ENCODE measurements around the gene ZNFX1. TPM values are rescaled to one million over a fixed set of nuclear protein-coding genes. Genes with fewer than 3 reads are reported as not detected.
A peak's percentile ranks its signal among the peaks of the same experiment; 100 is the strongest.

Gene ZNFX1
- total and polyA plus RNA-seq, 7 experiments from 2014 or later = 34.5 to 83.7 (median 62.2) TPM

DNA sequence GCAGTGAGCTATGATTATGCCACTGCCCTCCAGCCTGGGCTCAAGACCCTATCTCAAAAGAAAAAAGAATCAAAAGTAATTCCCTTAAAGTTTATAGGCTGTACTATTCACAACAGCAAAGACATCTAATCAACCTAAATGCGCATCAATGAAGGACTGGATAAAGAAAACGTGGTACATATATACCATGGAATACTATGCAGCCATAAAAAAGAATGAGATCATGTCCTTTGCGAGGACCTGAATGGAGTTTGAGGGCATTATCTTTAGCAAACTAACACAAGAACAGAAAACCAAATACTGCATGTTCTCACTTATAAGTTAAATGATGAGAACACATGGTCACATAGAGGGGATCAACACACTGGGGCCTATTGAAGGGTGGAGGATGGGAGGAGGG lies 16.7 kb downstream of the ZNFX1 start:
- Histone ChIP-seq H3K27me3 (ENCODE audit: control insufficient read depth in 2 of 2, insufficient read depth in 2 of 2, low read length in 2 of 2) (no peaks in the 10 kb centered on the region), H3K36me3 (ENCODE audit: control insufficient read depth in 2 of 3, insufficient read depth in 3 of 3, low read length in 3 of 3) (peaks cover 12 to 91% (median 43%) of the 10 kb centered on the region in 3 experiments), H3K4me3 (ENCODE audit: low read length) (no peak overlapping the region), H3K4me1 (ENCODE audit: control insufficient read depth in 2 of 2, insufficient read depth in 2 of 2, low read length in 2 of 2) (no peaks in the 10 kb centered on the region), H3K27ac (ENCODE audit: low read depth, low read length) (no peak overlapping the region), H3K9me3 (ENCODE audit: control insufficient read depth in 2 of 3, low read length in 3 of 3) (no peaks in the 10 kb centered on the region)
- Mint-ChIP-seq H3K27ac (peak overlapping the region in 1 of 9 donors; percentile 38), H3K27me3 (no peaks in the 10 kb centered on the region), H3K9me3 (peaks cover 0 to 5% (median 0%) of the 10 kb centered on the region in 11 donors), H3K36me3 (peaks cover 12 to 58% (median 41%) of the 10 kb centered on the region in 5 donors), H3K4me1 (peaks cover 5 to 27% (median 11%) of the 10 kb centered on the region in 7 donors), H3K4me3 (no peak overlapping the region)
- POLR2A ChIA-PET = no interaction called here
- no peak for DNase-seq
- intact Hi-C loops (cut with micrococcal nuclease) = no loop called here
- no peak for ATAC-seq
- CTCF ChIA-PET = interaction anchor here (1.1 to 1.6 kb wide), 2 partner anchors 9 to 27 kb away, joined by 3 to 4 read pairs; no protein-coding TSS in a partner anchor

GRCh38 chr20:49260218-49260617 lies 17.6 kb downstream of the ZNFX1 start:
- ATAC-seq (no peak), DNase-seq (no peak)
- Histone ChIP-seq H3K4me1 (ENCODE audit: control insufficient read depth in 2 of 2, insufficient read depth in 2 of 2, low read length in 2 of 2) (no peaks in the 10 kb centered on the region), H3K27me3 (ENCODE audit: control insufficient read depth in 2 of 2, insufficient read depth in 2 of 2, low read length in 2 of 2) (no peaks in the 10 kb centered on the region), H3K36me3 (ENCODE audit: control insufficient read depth in 2 of 3, insufficient read depth in 3 of 3, low read length in 3 of 3) (peaks cover 17 to 93% (median 45%) of the 10 kb centered on the region in 3 experiments), H3K9me3 (ENCODE audit: control insufficient read depth in 2 of 3, low read length in 3 of 3) (no peaks in the 10 kb centered on the region), H3K4me3 (ENCODE audit: low read length) (no peak overlapping the region), H3K27ac (ENCODE audit: low read depth, low read length) (no peak overlapping the region)
- Mint-ChIP-seq H3K4me3 (no peak overlapping the region), H3K4me1 (peaks cover 0 to 21% (median 4%) of the 10 kb centered on the region in 7 donors), H3K27me3 (no peaks in the 10 kb centered on the region), H3K27ac (peak overlapping the region in 2 of 9 donors; percentile 2 to 30), H3K36me3 (peaks cover 12 to 62% (median 45%) of the 10 kb centered on the region in 5 donors), H3K9me3 (peaks cover 0 to 5% (median 0%) of the 10 kb centered on the region in 11 donors)
- CTCF ChIA-PET = interaction anchor here (1.1 kb wide), 1 partner anchor 26 kb away, joined by 3 read pairs; no protein-coding TSS in a partner anchor
- intact Hi-C loops (cut with micrococcal nuclease) = no loop called here
- POLR2A ChIA-PET = interaction anchor here (0.6 kb wide), 1 partner anchor 27 kb away, joined by 4 read pairs; no protein-coding TSS in a partner anchor

DNA sequence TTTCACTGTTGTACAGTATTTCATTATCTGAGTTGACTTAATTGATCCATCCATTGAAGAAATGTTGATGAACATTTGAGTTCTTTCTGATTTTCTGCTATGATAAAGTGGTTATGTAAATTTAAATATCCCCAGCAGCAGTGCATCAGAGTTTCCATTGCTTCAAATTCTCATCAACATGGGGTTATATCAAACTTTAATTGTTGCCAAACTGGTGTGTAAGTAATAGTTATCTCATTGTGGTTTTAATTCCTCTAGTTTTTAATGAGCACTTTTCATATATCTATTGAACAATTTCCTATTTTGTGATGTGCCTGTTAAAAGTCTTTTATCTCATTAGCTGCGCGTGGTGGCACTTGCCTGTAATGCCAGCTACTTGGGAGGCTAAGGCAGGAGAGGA lies 18.1 kb downstream of the ZNFX1 start:
- H3K4me3 Mint-ChIP-seq = no peak overlapping the region
- H3K27me3 Mint-ChIP-seq = no peaks in the 10 kb centered on the region
- DNase-seq (no peak), ATAC-seq (no peak)
- H3K4me3 ChIP-seq (ENCODE audit: low read length) = no peak overlapping the region
- H3K27me3 ChIP-seq (ENCODE audit: control insufficient read depth in 2 of 2, insufficient read depth in 2 of 2, low read length in 2 of 2) = no peaks in the 10 kb centered on the region
- no peaks in the 10 kb centered on the region for H3K4me1 ChIP-seq (ENCODE audit: control insufficient read depth in 2 of 2, insufficient read depth in 2 of 2, low read length in 2 of 2)
- ChIA-PET POLR2A (interaction anchor here (0.6 kb wide), 1 partner anchor 27 kb away, joined by 4 read pairs; no protein-coding TSS in a partner anchor), CTCF (no interaction called here)
- H3K9me3 ChIP-seq (ENCODE audit: control insufficient read depth in 2 of 3, low read length in 3 of 3) = no peaks in the 10 kb centered on the region
- no peak overlapping the region for H3K27ac ChIP-seq (ENCODE audit: low read depth, low read length)
- H3K9me3 Mint-ChIP-seq = peaks cover 0 to 5% (median 0%) of the 10 kb centered on the region in 11 donors
- peaks cover 18 to 93% (median 49%) of the 10 kb centered on the region in 3 experiments for H3K36me3 ChIP-seq (ENCODE audit: control insufficient read depth in 2 of 3, insufficient read depth in 3 of 3, low read length in 3 of 3)
- intact Hi-C loops (cut with micrococcal nuclease) = no loop called here
- peaks cover 0 to 17% (median 3%) of the 10 kb centered on the region in 7 donors for H3K4me1 Mint-ChIP-seq
- peak overlapping the region in 1 of 9 donors; percentile 2 for H3K27ac Mint-ChIP-seq
- H3K36me3 Mint-ChIP-seq = peaks cover 12 to 59% (median 44%) of the 10 kb centered on the region in 5 donors

- peak overlapping the region in 1 of 9 donors; percentile 32 for H3K27ac Mint-ChIP-seq
- H3K27me3 Mint-ChIP-seq = no peaks in the 10 kb centered on the region
- peaks cover 0 to 5% (median 0%) of the 10 kb centered on the region in 11 donors for H3K9me3 Mint-ChIP-seq
- H3K36me3 Mint-ChIP-seq = peaks cover 12 to 58% (median 47%) of the 10 kb centered on the region in 5 donors
- H3K27ac ChIP-seq (ENCODE audit: low read depth, low read length) = no peak overlapping the region
- no peak overlapping the region for H3K4me3 ChIP-seq (ENCODE audit: low read length)
- intact Hi-C loops (cut with micrococcal nuclease) = no loop called here
- peaks cover 23 to 93% (median 54%) of the 10 kb centered on the region in 3 experiments for H3K36me3 ChIP-seq (ENCODE audit: control insufficient read depth in 2 of 3, insufficient read depth in 3 of 3, low read length in 3 of 3)
- H3K4me3 Mint-ChIP-seq = no peak overlapping the region
- DNase-seq (no peak), ATAC-seq (no peak)
- H3K4me1 Mint-ChIP-seq = peaks cover 0 to 15% (median 3%) of the 10 kb centered on the region in 7 donors
- CTCF ChIA-PET = interaction anchor here (1.0 kb wide), 1 partner anchor 15 kb away, joined by 6 read pairs; no protein-coding TSS in a partner anchor
- no peaks in the 10 kb centered on the region for H3K27me3 ChIP-seq (ENCODE audit: control insufficient read depth in 2 of 2, insufficient read depth in 2 of 2, low read length in 2 of 2)
- POLR2A ChIA-PET = interaction anchor here (0.7 kb wide), 1 partner anchor 37 kb away, joined by 3 read pairs; no protein-coding TSS in a partner anchor
- H3K4me1 ChIP-seq (ENCODE audit: control insufficient read depth in 2 of 2, insufficient read depth in 2 of 2, low read length in 2 of 2) = no peaks in the 10 kb centered on the region
- H3K9me3 ChIP-seq (ENCODE audit: control insufficient read depth in 2 of 3, low read length in 3 of 3) = no peaks in the 10 kb centered on the region
Observed at GRCh38 chr20:49259284-49259683, 18.6 kb downstream of the ZNFX1 start.

GRCh38 chr20:49256261-49256660 lies 21.6 kb downstream of the ZNFX1 start:
- peaks cover 0 to 3% (median 0%) of the 10 kb centered on the region in 11 donors for H3K9me3 Mint-ChIP-seq
- peaks cover 0 to 10% (median 0%) of the 10 kb centered on the region in 7 donors for H3K4me1 Mint-ChIP-seq
- intact Hi-C loops (cut with micrococcal nuclease) = no loop called here
- Histone ChIP-seq H3K27ac (ENCODE audit: low read depth, low read length) (no peak overlapping the region), H3K9me3 (ENCODE audit: control insufficient read depth in 2 of 3, low read length in 3 of 3) (no peaks in the 10 kb centered on the region), H3K4me1 (ENCODE audit: control insufficient read depth in 2 of 2, insufficient read depth in 2 of 2, low read length in 2 of 2) (no peaks in the 10 kb centered on the region), H3K36me3 (ENCODE audit: control insufficient read depth in 2 of 3, insufficient read depth in 3 of 3, low read length in 3 of 3) (peaks cover 27 to 91% (median 60%) of the 10 kb centered on the region in 3 experiments), H3K27me3 (ENCODE audit: control insufficient read depth in 2 of 2, insufficient read depth in 2 of 2, low read length in 2 of 2) (no peaks in the 10 kb centered on the region), H3K4me3 (ENCODE audit: low read length) (no peak overlapping the region)
- no peak for ATAC-seq
- peak overlapping the region in 4 of 9 donors; percentile 14 to 32 (median 25) for H3K27ac Mint-ChIP-seq
- ChIA-PET POLR2A (interaction anchor here (1.6 kb wide), 1 partner anchor 23 kb away, joined by 6 read pairs; no protein-coding TSS in a partner anchor), CTCF (no interaction called here)
- no peak overlapping the region for H3K4me3 Mint-ChIP-seq
- no peak for DNase-seq
- no peaks in the 10 kb centered on the region for H3K27me3 Mint-ChIP-seq
- H3K36me3 Mint-ChIP-seq = peaks cover 22 to 60% (median 42%) of the 10 kb centered on the region in 5 donors

- Mint-ChIP-seq H3K4me1 (peaks cover 0 to 8% (median 0%) of the 10 kb centered on the region in 7 donors), H3K9me3 (no peaks in the 10 kb centered on the region), H3K27me3 (no peaks in the 10 kb centered on the region), H3K27ac (peak overlapping the region in 1 of 9 donors; percentile 56), H3K4me3 (no peak overlapping the region), H3K36me3 (peaks cover 21 to 68% (median 40%) of the 10 kb centered on the region in 5 donors)
- intact Hi-C loops (cut with micrococcal nuclease) = no loop called here
- DNase-seq = no peak
- Histone ChIP-seq H3K4me3 (ENCODE audit: low read length) (no peak overlapping the region), H3K27me3 (ENCODE audit: control insufficient read depth in 2 of 2, insufficient read depth in 2 of 2, low read length in 2 of 2) (no peaks in the 10 kb centered on the region), H3K27ac (ENCODE audit: low read depth, low read length) (no peak overlapping the region), H3K4me1 (ENCODE audit: control insufficient read depth in 2 of 2, insufficient read depth in 2 of 2, low read length in 2 of 2) (no peaks in the 10 kb centered on the region), H3K36me3 (ENCODE audit: control insufficient read depth in 2 of 3, insufficient read depth in 3 of 3, low read length in 3 of 3) (peaks cover 29 to 97% (median 62%) of the 10 kb centered on the region in 3 experiments), H3K9me3 (ENCODE audit: control insufficient read depth in 2 of 3, low read length in 3 of 3) (no peaks in the 10 kb centered on the region)
- ChIA-PET POLR2A (interaction anchor here (0.6 to 2.8 kb wide), 3 partner anchors 9 to 70 kb away, joined by 3 to 8 read pairs (median 5); no protein-coding TSS in a partner anchor), CTCF (interaction anchor here (0.8 to 1.0 kb wide), 2 partner anchors 9 to 152 kb away, joined by 4 to 7 read pairs; no protein-coding TSS in a partner anchor)
- no peak for ATAC-seq
Observed at GRCh38 chr20:49252556-49253350, 25.1 kb downstream of the ZNFX1 start.

Data from naive thymus-derived CD4-positive, alpha-beta T cell (primary cell).